Astrocyte of the cerebellum (primary cell): ENCODE results near the gene CACNA2D1.
A peak's percentile ranks its signal among the peaks of the same experiment; 100 is the strongest.

Experiments used
- DNase-seq: peaks from one replicate; pipeline ENCODE4 v3.0.0-alpha.2; 2011; ENCODE audit warnings: low read depth
- H3K4me3 ChIP-seq: 2 replicates; pipeline ENCODE4 v1.5.1; 2011; ENCODE audit warnings: mild to moderate bottlenecking, low read depth, low read length, moderate library complexity
- in situ Hi-C: cut with HindIII; loops from 2 replicates; pipeline ENCODE4 v1.10.0; 2017; ENCODE audit warnings: low sequenced_read_pairs
- TF ChIP-seq, protein P1 (sequence below): IDR thresholded peaks from 2 replicates; pipeline ENCODE4 v1.5.1; 2012; ENCODE audit warnings: low read length, low read depth, moderate library complexity, mild to moderate bottlenecking; ENCODE audit errors: missing control alignments

The CACNA2D1 gene

DNA sequence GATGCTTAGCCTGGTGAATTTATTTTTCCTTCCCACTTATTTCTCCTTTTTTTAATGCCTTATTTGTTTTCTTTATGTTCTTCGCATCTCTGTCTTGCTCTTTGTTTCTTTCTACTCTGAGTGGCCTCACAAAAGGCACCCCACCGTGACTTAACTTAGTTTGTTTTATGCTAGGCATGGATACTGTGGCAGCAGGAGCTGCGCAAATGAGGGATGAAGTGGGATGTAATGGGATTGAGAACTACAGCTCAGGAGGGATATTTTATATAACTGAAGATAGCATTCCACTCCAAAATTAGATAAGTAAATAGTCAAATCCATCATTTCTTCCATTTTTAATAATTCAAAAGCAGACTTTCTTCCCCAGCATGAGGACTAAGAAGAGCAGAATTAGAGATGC, 1.7 kb upstream of the CACNA2D1 start:
- H3K4me3 ChIP-seq: no peak overlapping the region
- in situ Hi-C loops: no loop called here
- TF ChIP-seq, protein P1, sequence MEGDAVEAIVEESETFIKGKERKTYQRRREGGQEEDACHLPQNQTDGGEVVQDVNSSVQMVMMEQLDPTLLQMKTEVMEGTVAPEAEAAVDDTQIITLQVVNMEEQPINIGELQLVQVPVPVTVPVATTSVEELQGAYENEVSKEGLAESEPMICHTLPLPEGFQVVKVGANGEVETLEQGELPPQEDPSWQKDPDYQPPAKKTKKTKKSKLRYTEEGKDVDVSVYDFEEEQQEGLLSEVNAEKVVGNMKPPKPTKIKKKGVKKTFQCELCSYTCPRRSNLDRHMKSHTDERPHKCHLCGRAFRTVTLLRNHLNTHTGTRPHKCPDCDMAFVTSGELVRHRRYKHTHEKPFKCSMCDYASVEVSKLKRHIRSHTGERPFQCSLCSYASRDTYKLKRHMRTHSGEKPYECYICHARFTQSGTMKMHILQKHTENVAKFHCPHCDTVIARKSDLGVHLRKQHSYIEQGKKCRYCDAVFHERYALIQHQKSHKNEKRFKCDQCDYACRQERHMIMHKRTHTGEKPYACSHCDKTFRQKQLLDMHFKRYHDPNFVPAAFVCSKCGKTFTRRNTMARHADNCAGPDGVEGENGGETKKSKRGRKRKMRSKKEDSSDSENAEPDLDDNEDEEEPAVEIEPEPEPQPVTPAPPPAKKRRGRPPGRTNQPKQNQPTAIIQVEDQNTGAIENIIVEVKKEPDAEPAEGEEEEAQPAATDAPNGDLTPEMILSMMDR: no peak
- no peak for DNase-seq

DNA sequence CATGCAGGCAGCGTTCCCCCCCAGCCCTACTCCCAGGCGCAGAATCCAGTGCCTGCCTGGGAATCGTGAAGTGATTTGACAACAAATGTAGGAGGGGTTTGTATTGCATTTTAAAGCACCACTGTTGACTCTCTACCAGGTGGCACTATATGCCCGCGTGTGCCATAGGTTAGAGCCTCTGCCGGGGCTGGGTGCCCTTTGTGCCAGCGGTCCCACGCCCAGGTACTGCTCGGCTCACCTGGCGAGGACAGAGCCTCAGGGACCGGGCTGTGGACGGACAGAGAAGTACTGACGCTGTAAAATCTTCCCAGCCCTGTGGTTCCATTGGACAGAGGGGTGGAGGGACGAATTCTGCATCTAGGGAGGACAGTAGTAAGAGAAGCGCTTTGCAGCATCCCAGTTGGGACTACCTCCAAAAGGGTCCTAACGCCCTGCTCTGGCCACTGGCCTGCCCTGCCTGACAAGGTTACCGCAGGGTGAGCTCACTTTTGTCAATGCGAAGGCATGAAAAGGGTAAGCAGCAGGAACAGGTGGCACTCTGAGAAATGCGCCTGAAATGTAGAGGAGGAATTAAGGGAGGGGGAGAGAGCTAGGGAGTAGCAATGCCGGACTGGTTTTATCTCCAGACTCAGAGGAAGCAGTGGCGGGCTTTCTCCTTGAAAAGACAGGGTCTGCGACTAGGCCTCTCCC, 788 bp upstream of the CACNA2D1 start:
- TF ChIP-seq, protein P1: no peak
- no peak for DNase-seq
- H3K4me3 ChIP-seq: peak overlapping the region; percentile 85
- in situ Hi-C loops: no loop called here

DNA sequence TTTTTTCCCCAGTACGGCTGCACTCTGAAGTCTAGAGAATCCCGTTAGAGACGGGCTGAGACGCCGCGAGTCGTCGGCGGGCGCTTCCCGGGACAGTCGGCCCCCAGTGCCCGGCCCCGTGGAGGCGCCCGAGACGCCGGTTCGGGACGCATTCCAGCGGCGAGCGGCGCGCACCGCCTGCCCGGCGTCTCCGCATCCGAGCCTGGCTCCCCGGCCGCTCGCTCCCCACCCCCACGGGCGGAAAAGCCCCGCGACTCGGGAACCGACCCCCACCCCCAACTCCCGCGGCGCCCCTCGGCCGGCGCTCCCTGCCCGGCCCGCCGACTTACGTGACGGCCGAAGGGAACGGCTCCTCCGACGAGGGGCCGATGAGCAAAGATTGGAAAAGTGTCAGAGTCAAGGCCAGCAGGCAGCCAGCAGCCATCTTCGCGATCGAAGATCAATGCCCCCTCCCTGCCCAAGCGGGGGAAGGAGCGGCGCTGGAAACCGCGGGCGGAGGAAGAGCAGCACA, 486 bp downstream of the CACNA2D1 start:
- TF ChIP-seq, protein P1: no peak
- DNase-seq: no peak
- in situ Hi-C loops: no loop called here
- H3K4me3 ChIP-seq: peak overlapping the region; percentile 85

DNA sequence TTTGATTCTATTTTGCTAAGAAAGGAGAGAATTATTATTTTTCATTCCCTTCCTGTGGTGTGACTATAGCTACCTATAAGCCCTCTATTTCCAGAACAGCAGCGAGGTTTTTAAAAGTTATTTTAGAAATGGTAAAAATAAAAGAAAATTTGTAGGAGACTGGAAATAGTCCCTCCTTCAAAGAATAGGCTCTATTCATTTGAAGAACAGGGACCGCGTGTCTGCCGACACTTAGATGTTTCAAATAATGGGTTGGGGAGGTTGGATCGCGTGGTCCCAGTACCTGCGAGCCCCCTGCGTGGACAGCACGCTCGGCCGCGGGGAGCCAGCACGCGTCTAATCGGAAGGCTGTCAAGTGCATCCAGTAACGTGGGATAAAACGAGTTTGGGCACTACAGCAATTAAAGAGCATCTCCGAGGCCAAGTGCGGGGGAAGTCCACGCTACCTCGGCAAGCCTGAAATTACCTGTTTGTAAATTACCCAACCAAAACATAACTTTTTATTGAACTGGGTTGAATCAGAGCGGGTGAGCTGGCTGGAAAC, 1.0 kb downstream of the CACNA2D1 start:
- no peak for DNase-seq
- in situ Hi-C loops: no loop called here
- TF ChIP-seq, protein P1: no peak
- H3K4me3 ChIP-seq: peak overlapping the region; percentile 85

DNA sequence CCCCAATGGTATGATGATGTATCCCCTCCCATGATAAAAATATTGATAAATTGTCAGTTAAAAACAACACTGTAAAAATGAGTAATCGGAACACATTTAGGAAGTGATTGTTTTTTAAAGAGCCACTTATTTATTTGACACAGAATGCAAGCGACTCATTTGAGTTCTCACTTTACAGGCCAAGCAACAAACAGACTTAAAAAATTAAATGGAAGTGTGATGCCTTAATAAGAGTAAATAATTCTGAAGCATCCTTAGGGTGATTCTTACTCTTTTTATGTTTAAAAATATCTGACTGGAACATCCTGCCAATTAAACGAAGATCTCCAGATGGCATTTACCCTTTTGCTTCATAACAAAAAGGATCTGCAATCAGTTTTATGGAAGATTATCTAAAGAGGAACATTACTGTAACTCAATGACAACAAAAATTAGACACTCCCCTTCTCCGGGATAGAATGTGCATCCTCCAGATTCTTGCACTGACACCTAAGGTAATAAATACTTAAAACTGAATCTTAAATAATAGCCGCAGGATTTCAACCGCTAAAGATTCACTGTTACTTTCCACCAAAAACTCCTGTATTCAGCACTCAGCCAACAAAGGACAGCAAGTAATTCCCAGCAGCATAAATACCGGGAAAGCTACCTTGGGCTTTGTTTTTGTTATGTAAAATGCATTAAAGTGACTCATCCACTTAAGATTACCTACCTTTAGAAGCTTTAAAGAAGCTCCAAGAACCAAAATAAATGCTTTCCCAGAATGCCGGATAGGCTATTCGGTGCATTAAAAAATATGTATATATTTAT, 1.7 kb downstream of the CACNA2D1 start:
- peak overlapping the region; percentile 85 for H3K4me3 ChIP-seq

DNA sequence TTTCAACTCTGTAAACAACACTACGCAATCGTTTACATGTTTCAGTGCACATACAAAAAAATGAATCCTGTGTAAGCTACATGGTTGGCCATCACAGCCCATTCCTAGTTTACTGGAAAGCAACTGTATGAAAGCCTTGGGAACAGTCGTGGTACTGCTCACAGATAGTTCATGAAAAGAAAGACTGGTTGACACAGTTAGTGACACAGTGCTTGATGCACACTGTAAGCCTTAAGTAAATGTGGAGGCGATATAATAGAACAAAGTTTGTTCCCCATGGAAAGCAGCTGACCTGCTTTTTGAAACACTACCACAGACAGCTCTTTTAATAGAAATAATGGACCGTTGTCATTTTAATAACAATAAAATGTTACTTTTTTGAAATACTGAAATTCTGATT, 5.1 kb downstream of the CACNA2D1 start:
- in situ Hi-C loops: no loop called here
- DNase-seq: no peak
- TF ChIP-seq, protein P1: no peak
- H3K4me3 ChIP-seq: no peak overlapping the region

More for the DNA sequence above, 1.7 kb downstream of the CACNA2D1 start:
- in situ Hi-C loops: no loop called here
- TF ChIP-seq, protein P1: no peak
- DNase-seq: no peak
